WI38 (cell line): Measurements from ENCODE around the gene FXYD5.

Source experiments
- H3K4me3 ChIP-seq: 2 replicates; pipeline ENCODE4 v1.5.1; 2011; ENCODE audit warnings: low read depth, mild to moderate bottlenecking, control low read depth, low read length
- CTCF ChIP-seq: IDR thresholded peaks from 2 replicates; pipeline ENCODE4 v1.5.1; 2012; ENCODE audit warnings: low read depth, mild to moderate bottlenecking, control low read depth, low read length

Gene FXYD5

GRCh38 chr19:35134601-35135242, 19.8 kb upstream of the FXYD5 start, which contains the start of gene LGI4:
LGI4 (minus strand) TSS chr19:35135059; CDS start chr19:35134680, 379 bp downstream.
- H3K4me3 ChIP-seq = no peak within 1 kb of the TSS
- TF ChIP-seq CTCF = no peak

- peak; percentile 76 for TF ChIP-seq CTCF
- no peak overlapping the region for H3K4me3 ChIP-seq
Observed at GRCh38 chr19:35135389-35135909, 19.1 kb upstream of the FXYD5 start.

GRCh38 chr19:35136231-35136630, 18.3 kb upstream of the FXYD5 start:
- TF ChIP-seq CTCF = no peak
- no peak overlapping the region for H3K4me3 ChIP-seq

GRCh38 chr19:35136977-35137702, 17.4 kb upstream of the FXYD5 start:
- no peak overlapping the region for H3K4me3 ChIP-seq

GRCh38 chr19:35138305-35138892, 16.1 kb upstream of the FXYD5 start, which contains the start of gene FXYD1:
FXYD1 (plus strand) TSS chr19:35138824; CDS start chr19:35140080, 1,256 bp downstream.
- no peak for TF ChIP-seq CTCF
- H3K4me3 ChIP-seq = no peak within 1 kb of the TSS

More at GRCh38 chr19:35136977-35137702, 17.4 kb upstream of the FXYD5 start:
- TF ChIP-seq CTCF = no peak

- no peak for TF ChIP-seq CTCF
- H3K4me3 ChIP-seq = no peak overlapping the region
Observed at GRCh38 chr19:35140207-35140961, 14.2 kb upstream of the FXYD5 start.
